ENCODE results near the gene EARS2. TPM values are rescaled to one million over a fixed set of nuclear protein-coding genes. Genes with fewer than 3 reads are reported as not detected.
A peak's percentile ranks its signal among the peaks of the same experiment; 100 is the strongest.

EARS2 gene
- total RNA-seq, 2 experiments from 2014 or later, result 26.6 to 31.9 TPM

DNA sequence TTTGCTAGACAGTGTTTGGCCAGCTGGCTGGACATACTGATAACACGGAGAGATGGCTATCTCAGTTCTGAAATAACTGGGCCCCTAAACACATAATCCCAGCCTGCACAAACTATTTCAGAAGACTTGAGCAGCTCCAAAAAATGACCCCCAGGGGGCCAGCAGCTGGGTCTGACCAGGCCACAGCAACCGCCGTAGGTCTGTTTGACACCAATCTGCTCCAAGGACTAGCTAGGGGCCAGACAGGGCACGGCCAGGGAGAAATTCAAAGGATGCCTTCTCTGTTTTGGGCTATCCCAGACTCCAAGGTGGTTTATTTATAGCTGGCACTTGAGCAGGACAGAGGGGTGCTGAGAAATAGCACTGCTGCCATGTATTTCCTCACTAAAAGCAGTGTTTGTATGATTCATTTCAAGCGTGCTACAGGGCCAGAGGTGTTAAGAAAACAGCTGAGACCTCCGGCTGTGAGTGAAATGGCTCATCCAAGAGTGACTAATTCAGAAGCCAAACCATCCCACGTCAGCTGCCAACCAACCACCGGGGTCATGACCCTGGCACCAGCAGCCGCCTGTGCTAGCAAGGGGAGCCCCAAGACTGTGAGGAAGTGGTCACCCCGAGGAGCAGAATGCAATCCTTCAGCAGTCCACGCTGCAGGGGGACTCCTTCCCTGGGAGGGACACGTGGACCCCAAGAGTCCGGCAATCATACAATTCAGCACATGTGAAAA, 52.5 kb downstream of the EARS2 start:
- DNase-seq (peak; percentile 92), ATAC-seq (peak; percentile 94)
- intact Hi-C loops (cut with DNase I, micrococcal nuclease), result loop anchor here (1.0 to 2.0 kb wide), 7 partner anchors 52 to 365 kb away; partner anchors contain the start of genes EARS2 (in 2 of the 2), UBFD1 (in 2 of the 2), NDUFAB1 (in 1 of the 2) and PLK1 (in 1 of the 2)
- peaks cover 77% of the 10 kb centered on the region for H3K4me1 Mint-ChIP-seq
- no peaks in the 10 kb centered on the region for H3K9me3 Mint-ChIP-seq (ENCODE audit: low read depth)
- peak overlapping the region; percentile 26 for H3K4me3 Mint-ChIP-seq
- CTCF ChIA-PET, result interaction anchor here (1.4 to 1.5 kb wide), 2 partner anchors 32 to 92 kb away, joined by 3 to 5 read pairs; no protein-coding TSS in a partner anchor
- H3K36me3 Mint-ChIP-seq (ENCODE audit: low read depth), result peaks cover 30% of the 10 kb centered on the region
- no peaks in the 10 kb centered on the region for H3K27me3 Mint-ChIP-seq
- POLR2A ChIA-PET, result interaction anchor here (0.7 to 1.3 kb wide), 3 partner anchors 22 to 52 kb away, joined by 3 to 5 read pairs (median 5); partner anchors contain the start of genes EARS2 and UBFD1
- peak overlapping the region; percentile 83 for H3K27ac Mint-ChIP-seq

DNA sequence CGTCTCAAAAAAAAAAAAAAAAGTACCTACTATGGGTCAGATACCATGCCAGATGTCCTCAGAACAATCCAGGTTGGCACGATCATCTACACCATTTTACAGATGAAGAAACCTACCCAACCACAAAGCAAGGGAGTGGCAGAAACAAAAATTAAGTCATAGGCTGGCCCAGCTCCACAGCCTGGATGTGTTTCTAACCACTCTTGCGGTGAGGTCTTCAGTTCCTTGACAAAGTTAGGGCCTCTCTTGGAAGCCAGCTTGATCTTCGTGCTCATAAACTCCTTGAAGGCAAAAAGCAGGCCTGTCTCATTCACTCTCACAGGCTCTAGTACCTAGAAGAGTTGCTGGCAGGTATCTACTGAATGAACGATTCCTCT, 53.1 kb downstream of the EARS2 start:
- intact Hi-C loops (cut with DNase I, micrococcal nuclease), result loop anchor here (1.0 to 2.0 kb wide), 6 partner anchors 52 to 175 kb away; partner anchors contain the start of genes EARS2 (in 2 of the 2), UBFD1 (in 2 of the 2), NDUFAB1 (in 1 of the 2) and PLK1 (in 1 of the 2)
- CTCF ChIA-PET, result interaction anchor here (1.4 to 1.5 kb wide), 2 partner anchors 33 to 93 kb away, joined by 3 to 5 read pairs; no protein-coding TSS in a partner anchor
- Mint-ChIP-seq H3K4me3 (no peak overlapping the region), H3K9me3 (ENCODE audit: low read depth) (no peaks in the 10 kb centered on the region), H3K4me1 (peaks cover 74% of the 10 kb centered on the region), H3K36me3 (ENCODE audit: low read depth) (peaks cover 26% of the 10 kb centered on the region), H3K27ac (peak overlapping the region; percentile 83), H3K27me3 (no peaks in the 10 kb centered on the region)
- POLR2A ChIA-PET, result interaction anchor here (1.3 kb wide), 1 partner anchor 21 kb away, joined by 5 read pairs; no protein-coding TSS in a partner anchor
- DNase-seq (no peak), ATAC-seq (peak; percentile 7)

DNA sequence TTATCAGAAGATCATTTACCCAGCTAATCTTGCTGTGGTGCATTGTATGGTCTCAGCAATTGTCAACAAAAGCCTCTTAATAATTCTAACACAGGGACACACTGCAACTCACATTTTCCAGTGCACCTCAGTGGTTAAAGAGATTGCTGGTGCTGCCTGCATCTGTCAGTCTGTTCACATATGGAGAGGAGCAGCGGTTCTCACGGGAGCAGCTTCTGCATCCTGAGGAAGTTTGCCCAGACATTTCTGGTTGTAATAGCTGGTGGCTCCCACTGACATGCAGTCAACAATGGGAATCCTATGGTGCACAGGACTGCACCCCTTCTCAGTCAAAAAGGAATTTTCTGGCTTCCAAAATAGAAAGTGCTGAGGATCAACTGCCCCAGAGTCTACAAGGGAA, 54.7 kb downstream of the EARS2 start:
- H3K4me3 Mint-ChIP-seq, result no peak overlapping the region
- DNase-seq (no peak), ATAC-seq (no peak)
- CTCF ChIA-PET, result interaction anchor here (0.5 to 0.6 kb wide), 2 partner anchors 210 to 358 kb away, joined by 3 read pairs; no protein-coding TSS in a partner anchor
- no peaks in the 10 kb centered on the region for H3K9me3 Mint-ChIP-seq (ENCODE audit: low read depth)
- no peaks in the 10 kb centered on the region for H3K27me3 Mint-ChIP-seq
- H3K36me3 Mint-ChIP-seq (ENCODE audit: low read depth), result peaks cover 17% of the 10 kb centered on the region
- no peak overlapping the region for H3K27ac Mint-ChIP-seq
- H3K4me1 Mint-ChIP-seq, result peaks cover 67% of the 10 kb centered on the region
- intact Hi-C loops (cut with DNase I, micrococcal nuclease), result no loop called here
- POLR2A ChIA-PET, result no interaction called here

DNA sequence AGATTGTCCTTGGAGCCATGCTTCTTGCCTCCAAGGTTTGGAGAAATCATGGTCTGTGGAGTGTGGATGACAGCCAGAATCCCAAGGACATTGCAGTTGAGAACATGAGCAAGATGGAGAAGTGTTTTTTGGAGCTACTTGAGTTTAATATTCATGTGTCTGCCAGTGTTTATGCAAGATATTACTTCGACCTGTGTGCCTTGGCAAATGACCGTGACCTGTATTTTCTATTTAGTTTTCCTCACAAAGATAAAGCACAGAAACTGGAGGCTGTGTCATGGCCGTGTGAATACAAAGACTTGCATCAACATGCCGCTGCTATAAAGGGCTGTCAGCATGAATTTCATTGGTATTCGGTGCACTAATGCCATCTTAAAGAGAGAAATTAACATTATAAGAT, 55.9 kb downstream of the EARS2 start:
- no peak overlapping the region for H3K4me3 Mint-ChIP-seq
- no peaks in the 10 kb centered on the region for H3K9me3 Mint-ChIP-seq (ENCODE audit: low read depth)
- ATAC-seq, result no peak
- intact Hi-C loops (cut with DNase I, micrococcal nuclease), result no loop called here
- ChIA-PET POLR2A (no interaction called here), CTCF (no interaction called here)
- H3K36me3 Mint-ChIP-seq (ENCODE audit: low read depth), result peaks cover 15% of the 10 kb centered on the region
- H3K27me3 Mint-ChIP-seq, result no peaks in the 10 kb centered on the region
- H3K4me1 Mint-ChIP-seq, result peaks cover 64% of the 10 kb centered on the region
- DNase-seq, result no peak
- no peak overlapping the region for H3K27ac Mint-ChIP-seq

DNA sequence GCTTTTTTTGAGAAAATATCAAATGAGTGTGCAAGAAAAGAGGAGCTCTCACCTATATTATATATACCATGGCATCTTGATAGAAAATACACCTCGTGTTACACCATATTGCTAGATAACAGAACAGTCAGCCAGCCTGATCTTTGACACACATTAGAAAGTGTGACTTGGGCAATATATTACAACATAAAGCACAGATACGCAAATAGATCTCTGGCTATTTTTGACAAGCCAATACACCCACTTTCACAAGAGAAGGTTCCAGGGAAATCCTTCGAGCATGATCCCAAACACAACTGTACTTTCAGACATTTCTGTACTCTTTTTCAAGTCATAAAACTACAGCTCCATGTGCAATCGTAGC, 56.3 kb downstream of the EARS2 start:
- peaks cover 59% of the 10 kb centered on the region for H3K4me1 Mint-ChIP-seq
- H3K36me3 Mint-ChIP-seq (ENCODE audit: low read depth), result peaks cover 12% of the 10 kb centered on the region
- no peak for DNase-seq
- CTCF ChIA-PET, result no interaction called here
- intact Hi-C loops (cut with DNase I, micrococcal nuclease), result no loop called here
- no peak overlapping the region for H3K27ac Mint-ChIP-seq
- POLR2A ChIA-PET, result no interaction called here
- no peak for ATAC-seq
- H3K4me3 Mint-ChIP-seq, result no peak overlapping the region
- H3K27me3 Mint-ChIP-seq, result no peaks in the 10 kb centered on the region
- no peaks in the 10 kb centered on the region for H3K9me3 Mint-ChIP-seq (ENCODE audit: low read depth)

DNA sequence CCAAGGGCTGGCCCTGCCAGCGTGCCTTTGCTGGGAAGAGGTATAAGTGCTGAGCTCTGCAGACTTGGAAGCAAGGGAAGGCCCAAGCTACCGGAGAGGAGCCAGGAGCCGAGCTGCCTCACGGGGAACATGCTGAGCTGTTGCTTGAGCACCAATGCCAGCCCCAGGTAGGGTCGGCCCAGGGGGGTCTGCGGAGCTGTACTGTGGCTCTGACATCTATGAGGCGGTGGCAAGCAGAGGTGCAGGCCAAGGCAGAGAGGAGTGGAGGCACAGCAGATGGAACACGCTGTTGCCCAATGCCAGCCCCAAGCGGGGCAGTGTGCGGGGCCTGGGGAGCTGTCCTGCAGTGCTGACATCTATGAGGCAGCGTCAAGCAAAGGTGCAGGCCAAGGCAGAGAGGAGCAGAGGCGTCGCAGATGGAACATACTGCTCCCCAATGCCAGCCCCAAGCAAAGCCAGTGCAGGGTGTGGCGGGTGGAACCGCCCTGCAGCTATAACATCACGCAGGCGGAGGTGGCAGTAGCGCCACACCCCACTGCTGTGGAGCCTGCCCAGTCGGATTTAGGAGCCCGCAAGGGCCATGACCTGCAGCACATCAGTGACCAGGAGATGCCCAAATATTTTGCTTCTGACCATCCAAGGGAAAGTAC, 56.8 kb downstream of the EARS2 start:
- ATAC-seq (no peak), DNase-seq (no peak)
- H3K36me3 Mint-ChIP-seq (ENCODE audit: low read depth), result peaks cover 15% of the 10 kb centered on the region
- H3K4me1 Mint-ChIP-seq, result peaks cover 54% of the 10 kb centered on the region
- H3K4me3 Mint-ChIP-seq, result no peak overlapping the region
- intact Hi-C loops (cut with DNase I, micrococcal nuclease), result no loop called here
- no peaks in the 10 kb centered on the region for H3K27me3 Mint-ChIP-seq
- ChIA-PET CTCF (no interaction called here), POLR2A (no interaction called here)
- no peak overlapping the region for H3K27ac Mint-ChIP-seq
- no peaks in the 10 kb centered on the region for H3K9me3 Mint-ChIP-seq (ENCODE audit: low read depth)

DNA sequence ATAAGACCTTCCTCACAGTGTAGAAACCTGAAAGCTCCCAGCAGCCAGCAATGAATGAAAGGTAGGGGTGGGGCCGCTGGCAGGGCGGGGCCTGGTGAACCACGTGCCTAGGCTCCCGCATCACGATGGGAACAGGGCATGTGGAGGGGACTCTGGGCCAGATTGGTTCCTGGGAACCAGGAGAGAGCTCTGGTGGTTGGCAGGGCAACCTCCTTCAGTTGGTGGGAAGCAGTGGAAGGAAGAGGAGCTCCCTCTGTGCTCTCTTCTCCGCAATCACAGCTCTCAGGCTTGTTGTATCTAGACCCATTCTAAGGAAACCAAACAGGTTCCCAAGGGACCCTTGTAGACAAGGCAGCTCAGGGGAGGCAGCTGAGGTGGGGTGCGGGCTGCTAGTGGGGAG, 57.3 kb downstream of the EARS2 start:
- Mint-ChIP-seq H3K9me3 (ENCODE audit: low read depth) (no peaks in the 10 kb centered on the region), H3K4me1 (peaks cover 49% of the 10 kb centered on the region), H3K27ac (no peak overlapping the region), H3K4me3 (no peak overlapping the region), H3K27me3 (no peaks in the 10 kb centered on the region), H3K36me3 (ENCODE audit: low read depth) (peaks cover 19% of the 10 kb centered on the region)
- intact Hi-C loops (cut with DNase I, micrococcal nuclease), result no loop called here
- ATAC-seq, result no peak
- ChIA-PET POLR2A (no interaction called here), CTCF (interaction anchor here (0.5 kb wide), 1 partner anchor 1170 kb away, joined by 3 read pairs; no protein-coding TSS in a partner anchor)
- DNase-seq, result no peak

DNA sequence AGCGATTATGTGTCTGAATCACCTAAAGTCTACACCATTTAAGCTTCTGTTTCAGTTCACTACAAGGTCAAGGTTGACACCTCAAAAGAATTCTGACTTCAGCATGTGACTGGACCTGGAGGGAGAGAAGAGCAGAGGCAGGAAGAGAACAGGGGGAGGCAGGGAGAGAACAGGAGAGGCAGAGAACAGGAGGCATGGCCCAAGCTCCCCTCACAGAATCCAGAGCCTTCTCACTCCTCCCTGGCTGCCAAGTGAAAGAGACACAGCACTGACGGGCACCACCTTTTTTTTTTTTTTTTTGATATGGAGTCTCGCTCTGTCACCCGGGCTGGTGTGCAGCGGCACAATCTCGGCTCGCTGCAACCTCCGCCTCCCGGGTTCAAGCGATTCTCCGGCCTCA, 58.3 kb downstream of the EARS2 start:
- no peak overlapping the region for H3K27ac Mint-ChIP-seq
- no peak overlapping the region for H3K4me3 Mint-ChIP-seq
- H3K4me1 Mint-ChIP-seq, result peaks cover 39% of the 10 kb centered on the region
- intact Hi-C loops (cut with DNase I, micrococcal nuclease), result no loop called here
- POLR2A ChIA-PET, result no interaction called here
- no peak for ATAC-seq
- peaks cover 21% of the 10 kb centered on the region for H3K36me3 Mint-ChIP-seq (ENCODE audit: low read depth)
- CTCF ChIA-PET, result interaction anchor here (1.5 kb wide), 1 partner anchor 17 kb away, joined by 3 read pairs; no protein-coding TSS in a partner anchor
- H3K9me3 Mint-ChIP-seq (ENCODE audit: low read depth), result no peaks in the 10 kb centered on the region
- no peaks in the 10 kb centered on the region for H3K27me3 Mint-ChIP-seq
- no peak for DNase-seq

DNA sequence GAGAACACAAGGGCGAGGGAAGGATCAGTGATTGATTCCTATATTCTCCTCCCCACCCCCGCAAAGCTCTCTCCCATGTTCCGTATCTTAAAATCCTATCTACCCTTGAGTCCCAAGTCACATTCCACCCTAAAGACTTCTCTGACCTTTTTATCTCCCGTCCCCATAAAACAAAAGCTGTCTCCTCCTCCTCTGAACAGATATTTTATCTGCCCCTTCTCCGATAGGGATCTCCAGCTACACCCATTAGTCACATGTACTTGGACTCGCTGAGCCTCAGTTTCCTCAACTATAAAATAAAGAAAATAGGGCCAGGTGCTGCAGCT, 59.6 kb downstream of the EARS2 start:
- Mint-ChIP-seq H3K4me3 (no peak overlapping the region), H3K27ac (no peak overlapping the region), H3K4me1 (peaks cover 28% of the 10 kb centered on the region), H3K9me3 (ENCODE audit: low read depth) (no peaks in the 10 kb centered on the region), H3K36me3 (ENCODE audit: low read depth) (peaks cover 30% of the 10 kb centered on the region), H3K27me3 (no peaks in the 10 kb centered on the region)
- ChIA-PET CTCF (interaction anchor here (0.6 kb wide), 1 partner anchor 44 kb away, joined by 3 read pairs; no protein-coding TSS in a partner anchor), POLR2A (interaction anchor here (1.1 kb wide), 1 partner anchor 9 kb away, joined by 5 read pairs; no protein-coding TSS in a partner anchor)
- ATAC-seq, result no peak
- intact Hi-C loops (cut with DNase I, micrococcal nuclease), result no loop called here
- no peak for DNase-seq

DNA sequence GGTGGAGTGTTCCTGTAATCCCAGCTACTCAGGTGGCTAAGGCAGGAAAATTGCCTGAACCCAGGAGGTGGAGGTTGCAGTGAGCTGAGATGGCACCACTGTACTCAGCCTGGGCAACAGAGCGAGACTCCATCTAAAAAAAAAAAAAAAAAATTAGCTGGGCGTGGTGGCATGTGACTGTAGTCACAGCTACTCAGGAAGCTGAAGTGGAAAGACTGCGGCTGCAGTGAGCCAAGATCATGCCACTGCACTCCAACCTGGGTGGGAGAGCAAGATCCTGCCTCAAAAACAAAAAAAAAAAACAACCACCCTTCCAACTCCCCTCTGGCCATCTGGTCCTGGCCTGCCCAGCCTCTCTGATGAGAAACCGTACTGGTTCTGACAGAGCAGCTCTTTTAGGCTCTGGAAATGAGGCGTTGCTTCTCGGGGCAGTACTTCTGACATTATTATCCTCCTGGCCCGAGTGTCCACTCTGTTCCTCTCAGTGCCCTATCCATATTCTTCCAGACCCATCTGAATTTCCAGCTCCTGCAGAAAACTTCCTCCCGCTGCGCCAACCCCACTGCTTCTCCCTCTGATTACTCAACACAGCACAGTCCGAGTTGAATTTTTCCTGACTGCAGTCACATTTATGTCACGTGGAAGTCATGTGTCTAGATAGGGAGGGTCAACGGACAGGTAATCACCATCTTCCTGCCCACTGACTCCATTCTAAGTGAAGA, 60.2 kb downstream of the EARS2 start:
- H3K27ac Mint-ChIP-seq, result no peak overlapping the region
- peaks cover 24% of the 10 kb centered on the region for H3K4me1 Mint-ChIP-seq
- H3K36me3 Mint-ChIP-seq (ENCODE audit: low read depth), result peaks cover 29% of the 10 kb centered on the region
- intact Hi-C loops (cut with DNase I, micrococcal nuclease), result no loop called here
- CTCF ChIA-PET, result interaction anchor here (0.6 kb wide), 3 partner anchors 9 to 826 kb away, joined by 3 to 4 read pairs (median 4); no protein-coding TSS in a partner anchor
- ATAC-seq (no peak), DNase-seq (no peak)
- H3K9me3 Mint-ChIP-seq (ENCODE audit: low read depth), result no peaks in the 10 kb centered on the region
- POLR2A ChIA-PET, result interaction anchor here (0.6 to 1.1 kb wide), 3 partner anchors 9 to 747 kb away, joined by 3 to 5 read pairs (median 3); no protein-coding TSS in a partner anchor
- no peak overlapping the region for H3K4me3 Mint-ChIP-seq
- no peaks in the 10 kb centered on the region for H3K27me3 Mint-ChIP-seq

DNA sequence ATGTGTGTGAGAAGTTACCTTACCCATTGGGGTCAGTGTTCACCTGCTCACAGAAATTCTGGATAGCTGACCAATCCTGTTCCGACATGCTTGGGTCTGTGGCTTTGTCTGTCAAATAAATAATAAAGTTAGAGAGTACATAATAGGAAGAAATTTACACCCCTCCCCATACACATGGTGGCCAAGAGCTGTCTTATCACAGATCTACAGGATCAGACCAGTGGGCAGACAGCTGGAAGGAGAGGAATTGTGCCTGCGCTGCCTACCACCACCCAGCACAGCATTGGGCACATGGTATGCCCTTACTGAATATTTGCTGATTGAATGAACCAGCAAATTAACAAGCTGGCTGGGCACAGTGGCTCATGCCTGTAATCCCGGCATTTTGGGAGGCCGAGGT, 61.5 kb downstream of the EARS2 start:
- DNase-seq (no peak), ATAC-seq (no peak)
- Mint-ChIP-seq H3K36me3 (ENCODE audit: low read depth) (peaks cover 36% of the 10 kb centered on the region), H3K27me3 (no peaks in the 10 kb centered on the region), H3K9me3 (ENCODE audit: low read depth) (no peaks in the 10 kb centered on the region), H3K27ac (no peak overlapping the region), H3K4me1 (peaks cover 11% of the 10 kb centered on the region), H3K4me3 (no peak overlapping the region)
- intact Hi-C loops (cut with DNase I, micrococcal nuclease), result no loop called here
- CTCF ChIA-PET, result no interaction called here
- POLR2A ChIA-PET, result no interaction called here

Measured in activated CD4-positive, alpha-beta T cell treated with anti-CD3 and anti-CD28 coated beads for 36 hours (primary cell).